GM23248 (cell line): ENCODE measurements around the gene MBD3L4.
"Not testable (repeated sequence)": the region's sequence is repeated elsewhere in the genome, so short reads cannot be mapped to it uniquely, and the experiment has no call there.

Experiments used
- EZH2 ChIP-seq: fragments of 200-600 bp; sonication (generic); IDR thresholded peaks from 2 replicates; pipeline ENCODE4 v1.6.1; 2018; ENCODE audit warnings: antibody characterized with exemption, mild to moderate bottlenecking; ENCODE audit not compliant: insufficient read depth, poor library complexity, severe bottlenecking
- EZH2phosphoT487 ChIP-seq: fragments of 200-600 bp; sonication (generic); IDR thresholded peaks from 2 replicates; pipeline ENCODE4 v1.6.1; 2018; ENCODE audit warnings: antibody characterized with exemption, moderate library complexity, mild to moderate bottlenecking, low read depth; ENCODE audit not compliant: insufficient read depth

GRCh38 chr19:7051421-7051820 lies 11.4 kb upstream of the MBD3L4 start:
- TF ChIP-seq EZH2, EZH2phosphoT487: not testable (repeated sequence)
